Calu3 (cell line): ENCODE measurements around the gene HEY2. TPM values are rescaled to one million over a fixed set of nuclear protein-coding genes. Genes with fewer than 3 reads are reported as not detected.
A peak's percentile ranks its signal among the peaks of the same experiment; 100 is the strongest.
"Not testable (repeated sequence)": the region's sequence is repeated elsewhere in the genome, so short reads cannot be mapped to it uniquely, and the experiment has no call there.

Experiments
- Bru-seq: library from RNA; stranded (reverse); fragments of 400-500 nt; gene quantifications from one replicate; lab custom pipeline; 2021; lab: Mats Ljungman, UMichigan
- BruChase-seq, 2 experiments: library from RNA; stranded (reverse); fragments of 400-500 nt; gene quantifications; one replicate each; lab custom pipeline; 2021; lab: Mats Ljungman, UMichigan
- BruUV-seq: library from RNA; stranded (reverse); fragments of 400-500 nt; replicated peaks from 2 replicates; lab custom pipeline; 2021; lab: Mats Ljungman, UMichigan
- CTCF ChIA-PET: fragments of 300-600 bp; sonication (Branson Sonifier 250); formaldehyde crosslinking; loops from one replicate; lab custom pipeline; 2022; ENCODE audit warnings: antibody characterized with exemption; lab: Charles Lee
- DNase-seq: peaks from one replicate; pipeline ENCODE4 v3.0.0; 2022
- H3K27ac Mint-ChIP-seq: one replicate; pipeline ENCODE4 v1.8.0; 2022; ENCODE audit warnings: mixed read lengths; ENCODE audit not compliant: unreplicated experiment
- H3K27me3 Mint-ChIP-seq: one replicate; pipeline ENCODE4 v1.8.0; 2022; ENCODE audit warnings: mixed read lengths; ENCODE audit not compliant: unreplicated experiment
- H3K36me3 Mint-ChIP-seq: one replicate; pipeline ENCODE4 v1.8.0; 2022; ENCODE audit warnings: mild to moderate bottlenecking, moderate library complexity, mixed read lengths; ENCODE audit not compliant: insufficient read depth, unreplicated experiment
- H3K4me1 Mint-ChIP-seq: one replicate; pipeline ENCODE4 v1.8.0; 2022; ENCODE audit warnings: mild to moderate bottlenecking, low read depth, mixed read lengths; ENCODE audit not compliant: unreplicated experiment
- H3K4me3 Mint-ChIP-seq: one replicate; pipeline ENCODE4 v1.8.0; 2022; ENCODE audit warnings: mild to moderate bottlenecking, low read depth, moderate library complexity, mixed read lengths; ENCODE audit not compliant: unreplicated experiment
- H3K9me3 Mint-ChIP-seq: one replicate; pipeline ENCODE4 v1.8.0; 2022; ENCODE audit warnings: low read depth, mixed read lengths; ENCODE audit not compliant: unreplicated experiment
- CTCF ChIP-seq: fragments of 200-600 bp; IDR thresholded peaks from one replicate; pipeline ENCODE4 v1.8.0; 2022; ENCODE audit warnings: antibody characterized with exemption; ENCODE audit not compliant: unreplicated experiment
- intact Hi-C: fragments of 100-400 bp; cut with micrococcal nuclease; formaldehyde crosslinking; loops from one replicate; pipeline ENCODE4 v1.10.0; 2022; ENCODE audit not compliant: unreplicated experiment
- long read RNA-seq: library from polyadenylated mRNA; stranded (forward); transcript quantifications from one replicate; pipeline ENCODE4 v2.0.0, GENCODE V29; 2022
- total RNA-seq: library from RNA; stranded (reverse); gene quantifications from 2 replicates; pipeline ENCODE4 v1.2.3, GENCODE V29; 2022

Gene HEY2
- total RNA-seq (0.47 and 0.64 TPM in 2 replicates), Bru-seq, nascent RNA (percentile 32 among the genes with signal in this experiment), BruChase-seq, experiment 1, labeled RNA remaining after a 6-hour chase (percentile 21 among the genes with signal in this experiment), BruChase-seq, experiment 2, labeled RNA remaining after a 2-hour chase (percentile 14 among the genes with signal in this experiment)
- long read RNA-seq: 0 reads

GRCh38 chr6:125749173-125749864 is at the start of gene HEY2:
TSS of gene HEY2 (plus strand) at chr6:125749632. CDS start at chr6:125749777, 145 bp downstream.
- peaks cover 26% of the 10 kb centered on the region for H3K36me3 Mint-ChIP-seq
- H3K27me3 Mint-ChIP-seq: peaks cover 59% of the 10 kb centered on the region
- CTCF ChIA-PET: no interaction called here
- intact Hi-C loops: no loop called here
- H3K4me3 Mint-ChIP-seq: peak within 1 kb of the TSS; percentile 83
- TF ChIP-seq CTCF: no peak
- peak; percentile 91 for DNase-seq
- peaks cover 17% of the 10 kb centered on the region for H3K4me1 Mint-ChIP-seq
- H3K9me3 Mint-ChIP-seq: no peaks in the 10 kb centered on the region
- BruUV-seq: no TSS peak
- no peak within 1 kb of the TSS for H3K27ac Mint-ChIP-seq

- DNase-seq: no peak
- intact Hi-C loops: no loop called here
- TF ChIP-seq CTCF: no peak
- H3K27ac Mint-ChIP-seq: no peak overlapping the region
- CTCF ChIA-PET: no interaction called here
- H3K4me1 Mint-ChIP-seq: no peaks in the 10 kb centered on the region
- no peaks in the 10 kb centered on the region for H3K36me3 Mint-ChIP-seq
- BruUV-seq: no TSS peak
- peaks cover 27% of the 10 kb centered on the region for H3K27me3 Mint-ChIP-seq
- H3K9me3 Mint-ChIP-seq: no peaks in the 10 kb centered on the region
- H3K4me3 Mint-ChIP-seq: no peak overlapping the region
These were observed 48.7 kb upstream of the HEY2 start for GRCh38 chr6:125700581-125701353.

- Mint-ChIP-seq H3K9me3 (no peaks in the 10 kb centered on the region), H3K27me3 (peaks cover 32% of the 10 kb centered on the region), H3K4me1 (no peaks in the 10 kb centered on the region), H3K27ac (no peak overlapping the region), H3K4me3 (no peak overlapping the region), H3K36me3 (no peaks in the 10 kb centered on the region)
- intact Hi-C loops: no loop called here
- no TSS peak for BruUV-seq
- no peak for DNase-seq
- no peak for TF ChIP-seq CTCF
- CTCF ChIA-PET: no interaction called here
These were observed 48.1 kb upstream of the HEY2 start for GRCh38 chr6:125701354-125701668.

GRCh38 chr6:125703882-125704281 is 45.5 kb upstream of the HEY2 start:
- peaks cover 39% of the 10 kb centered on the region for H3K27me3 Mint-ChIP-seq
- H3K4me1 Mint-ChIP-seq, BruUV-seq, CTCF ChIA-PET, H3K4me3 Mint-ChIP-seq, intact Hi-C loops, H3K27ac Mint-ChIP-seq, H3K36me3 Mint-ChIP-seq, H3K9me3 Mint-ChIP-seq, DNase-seq: not testable (repeated sequence)
